ENCODE measurements around the gene OR6C68.
"Not testable (repeated sequence)": the region's sequence is repeated elsewhere in the genome, so short reads cannot be mapped to it uniquely, and the experiment has no call there.

The OR6C68 gene

GRCh38 chr12:55492078-55492477 is at the start of gene OR6C68:
Gene OR6C68, plus strand, starts transcription at chr12:55492378. Its CDS starts 0 bp downstream, at chr12:55492378.
- no peak for DNase-seq (ENCODE audit: low spot score)

- no peak for DNase-seq (ENCODE audit: low spot score)
These were observed 48.4 kb upstream of the OR6C68 start, which contains the start of gene OR6C2 for GRCh38 chr12:55443776-55444175. Gene OR6C2, plus strand, starts transcription at chr12:55444076. Its CDS starts 8,138 bp downstream, at chr12:55452214.

GRCh38 chr12:55445357-55445756 is 46.8 kb upstream of the OR6C68 start:
- no peak for DNase-seq (ENCODE audit: low spot score)

- peak; percentile 67 for DNase-seq (ENCODE audit: low spot score)
These were observed 45.9 kb upstream of the OR6C68 start for GRCh38 chr12:55446326-55446725.

- DNase-seq (ENCODE audit: low spot score): no peak
These were observed 43.4 kb upstream of the OR6C68 start for GRCh38 chr12:55448825-55449224.

- DNase-seq (ENCODE audit: low spot score): not testable (repeated sequence)
These were observed 27.3 kb upstream of the OR6C68 start for GRCh38 chr12:55464926-55465325.

GRCh38 chr12:55467836-55468235 is 24.3 kb upstream of the OR6C68 start:
- no peak for DNase-seq (ENCODE audit: low spot score)

- DNase-seq (ENCODE audit: low spot score): no peak
These were observed 22.9 kb upstream of the OR6C68 start for GRCh38 chr12:55469291-55469690.

GRCh38 chr12:55470088-55470829 is 21.9 kb upstream of the OR6C68 start, which contains the start of gene OR6C70:
Gene OR6C70, minus strand, starts transcription at chr12:55470138. Its CDS starts 0 bp downstream, at chr12:55470138.
- no peak for DNase-seq (ENCODE audit: low spot score)

- DNase-seq (ENCODE audit: low spot score): no peak
These were observed 19.9 kb upstream of the OR6C68 start for GRCh38 chr12:55472264-55472663.

- DNase-seq (ENCODE audit: low spot score): not testable (repeated sequence)
These were observed 13.0 kb upstream of the OR6C68 start for GRCh38 chr12:55479136-55479535.

GRCh38 chr12:55484284-55484683 is 7.9 kb upstream of the OR6C68 start:
- not testable (repeated sequence) for DNase-seq (ENCODE audit: low spot score)

- DNase-seq (ENCODE audit: low spot score): no peak
These were observed 3.3 kb downstream of the OR6C68 start for GRCh38 chr12:55495490-55495889.

GRCh38 chr12:55499231-55499630 is 7.1 kb downstream of the OR6C68 start:
- no peak for DNase-seq (ENCODE audit: low spot score)

GRCh38 chr12:55499810-55500252 is 7.7 kb downstream of the OR6C68 start:
- DNase-seq (ENCODE audit: low spot score): peak; percentile 90

GRCh38 chr12:55501601-55502000 is 9.4 kb downstream of the OR6C68 start:
- DNase-seq (ENCODE audit: low spot score): no peak

GRCh38 chr12:55515696-55516095 is 23.5 kb downstream of the OR6C68 start:
- DNase-seq (ENCODE audit: low spot score): no peak

GRCh38 chr12:55516391-55516790 is 24.2 kb downstream of the OR6C68 start:
- no peak for DNase-seq (ENCODE audit: low spot score)
